ENCODE data around the gene PDCD6IP.
A peak's percentile ranks its signal among the peaks of the same experiment; 100 is the strongest.
"Not testable (repeated sequence)": the region's sequence is repeated elsewhere in the genome, so short reads cannot be mapped to it uniquely, and the experiment has no call there.

Gene PDCD6IP, protein sequence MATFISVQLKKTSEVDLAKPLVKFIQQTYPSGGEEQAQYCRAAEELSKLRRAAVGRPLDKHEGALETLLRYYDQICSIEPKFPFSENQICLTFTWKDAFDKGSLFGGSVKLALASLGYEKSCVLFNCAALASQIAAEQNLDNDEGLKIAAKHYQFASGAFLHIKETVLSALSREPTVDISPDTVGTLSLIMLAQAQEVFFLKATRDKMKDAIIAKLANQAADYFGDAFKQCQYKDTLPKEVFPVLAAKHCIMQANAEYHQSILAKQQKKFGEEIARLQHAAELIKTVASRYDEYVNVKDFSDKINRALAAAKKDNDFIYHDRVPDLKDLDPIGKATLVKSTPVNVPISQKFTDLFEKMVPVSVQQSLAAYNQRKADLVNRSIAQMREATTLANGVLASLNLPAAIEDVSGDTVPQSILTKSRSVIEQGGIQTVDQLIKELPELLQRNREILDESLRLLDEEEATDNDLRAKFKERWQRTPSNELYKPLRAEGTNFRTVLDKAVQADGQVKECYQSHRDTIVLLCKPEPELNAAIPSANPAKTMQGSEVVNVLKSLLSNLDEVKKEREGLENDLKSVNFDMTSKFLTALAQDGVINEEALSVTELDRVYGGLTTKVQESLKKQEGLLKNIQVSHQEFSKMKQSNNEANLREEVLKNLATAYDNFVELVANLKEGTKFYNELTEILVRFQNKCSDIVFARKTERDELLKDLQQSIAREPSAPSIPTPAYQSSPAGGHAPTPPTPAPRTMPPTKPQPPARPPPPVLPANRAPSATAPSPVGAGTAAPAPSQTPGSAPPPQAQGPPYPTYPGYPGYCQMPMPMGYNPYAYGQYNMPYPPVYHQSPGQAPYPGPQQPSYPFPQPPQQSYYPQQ

DNA sequence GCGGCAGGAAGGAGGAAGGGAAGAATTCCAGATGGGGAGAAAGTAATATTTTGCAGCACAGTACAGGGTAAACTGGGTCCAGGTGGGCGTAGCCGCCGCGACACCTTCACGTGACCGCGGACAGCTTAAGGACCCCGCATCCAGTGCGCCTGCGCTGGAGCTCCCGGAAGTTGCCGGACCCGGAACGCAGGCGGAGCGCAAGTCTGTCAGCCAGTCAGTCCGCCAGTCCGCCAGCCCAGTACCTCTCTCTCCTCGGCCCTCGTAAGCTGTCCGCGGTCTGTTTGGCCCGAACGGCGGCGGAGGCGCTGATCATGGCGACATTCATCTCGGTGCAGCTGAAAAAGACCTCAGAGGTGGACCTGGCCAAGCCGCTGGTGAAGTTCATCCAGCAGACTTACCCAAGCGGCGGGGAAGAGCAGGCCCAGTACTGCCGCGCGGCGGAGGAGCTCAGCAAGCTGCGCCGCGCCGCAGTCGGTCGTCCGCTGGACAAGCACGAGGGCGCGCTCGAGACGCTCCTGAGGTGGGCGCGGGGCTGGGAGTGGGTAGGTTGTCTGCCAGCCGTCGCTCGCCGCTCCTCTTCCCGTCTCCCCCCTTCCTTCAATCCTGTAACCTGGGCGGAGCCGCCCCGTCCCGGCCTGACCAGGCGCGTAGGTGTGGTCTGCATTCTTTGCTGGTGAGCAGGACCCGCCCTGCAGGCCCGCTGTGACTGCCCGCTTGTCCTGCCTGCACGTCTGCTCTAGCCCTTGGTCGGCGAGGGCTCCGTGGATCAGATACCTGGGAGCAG lies at the start of gene PDCD6IP:
PDCD6IP (plus strand) TSS at position 213 of the 784 bp plus-strand sequence; CDS start at position 312, 99 bp downstream.
- peak; percentile 66 to 79 for DNase-seq (ENCODE audit: low read depth in 2 of 2, low spot score in 1 of 2)

DNA sequence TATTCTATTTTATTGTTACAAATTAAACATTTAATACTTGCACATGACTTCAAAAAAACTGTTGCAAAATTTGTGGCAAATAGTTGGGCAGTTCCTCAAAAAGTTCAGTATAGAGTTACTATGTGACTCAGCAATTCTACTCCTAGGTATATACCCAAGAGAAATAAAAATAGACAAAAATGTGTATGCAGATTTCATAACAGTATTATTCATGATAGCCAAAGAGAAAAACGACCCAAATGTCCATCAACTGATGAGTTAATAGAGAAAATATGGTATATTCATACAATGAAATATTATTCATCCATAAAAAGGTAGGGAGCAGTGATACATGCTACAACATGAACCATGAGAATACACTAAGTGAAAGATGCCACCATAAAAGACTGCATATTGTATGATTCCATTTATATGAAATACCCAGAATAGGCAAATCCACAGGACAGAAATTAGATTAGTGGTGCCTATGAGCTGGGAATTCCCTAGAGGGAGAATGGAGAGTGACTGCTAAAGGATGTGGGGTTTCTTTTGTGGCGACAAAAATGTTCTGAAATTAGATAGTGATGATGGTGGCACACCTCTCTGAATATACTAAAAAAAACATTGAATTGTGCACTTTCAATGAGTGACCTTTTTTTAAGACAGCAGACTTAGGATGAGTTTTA lies 48.8 kb upstream of the PDCD6IP start:
- DNase-seq (ENCODE audit: low read depth in 2 of 2, low spot score in 1 of 2): no peak

DNA sequence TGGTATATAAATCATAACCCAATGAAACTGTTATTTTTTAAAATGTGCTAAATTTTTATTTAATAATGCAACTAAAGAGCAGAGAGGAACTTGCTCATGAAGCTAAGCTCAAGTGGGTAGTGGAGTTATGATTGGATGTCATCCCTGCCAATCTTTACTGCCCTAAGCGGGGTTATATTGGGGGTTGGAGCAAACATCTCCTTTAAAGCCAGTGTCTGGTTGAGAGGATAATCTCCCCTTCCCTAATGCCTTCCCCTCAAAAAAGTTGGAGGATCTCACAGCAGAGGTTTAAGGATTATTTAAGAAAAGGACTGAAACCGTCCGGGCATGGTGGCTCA lies 48.2 kb upstream of the PDCD6IP start:
- DNase-seq (ENCODE audit: low read depth in 2 of 2, low spot score in 1 of 2): no peak

DNA sequence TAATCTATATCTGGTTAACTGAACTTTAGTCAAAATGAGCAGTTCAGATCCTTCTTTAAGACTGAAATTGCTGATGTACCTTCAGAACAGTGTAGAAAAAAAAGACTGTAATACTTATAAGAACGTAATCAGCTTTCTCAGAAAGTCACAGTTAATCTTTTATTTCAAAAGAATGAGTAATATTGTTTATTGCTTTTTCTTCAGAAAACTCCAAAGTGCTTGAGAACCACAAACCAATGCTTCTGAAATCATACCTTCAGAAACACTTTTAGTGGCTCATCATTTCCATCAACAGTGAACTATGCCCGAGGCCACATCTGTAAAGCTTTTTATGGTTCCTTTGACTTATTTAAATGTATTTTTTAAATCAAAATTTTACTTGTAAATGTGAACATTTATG lies 47.1 kb upstream of the PDCD6IP start:
- no peak for DNase-seq (ENCODE audit: low read depth in 2 of 2, low spot score in 1 of 2)

DNA sequence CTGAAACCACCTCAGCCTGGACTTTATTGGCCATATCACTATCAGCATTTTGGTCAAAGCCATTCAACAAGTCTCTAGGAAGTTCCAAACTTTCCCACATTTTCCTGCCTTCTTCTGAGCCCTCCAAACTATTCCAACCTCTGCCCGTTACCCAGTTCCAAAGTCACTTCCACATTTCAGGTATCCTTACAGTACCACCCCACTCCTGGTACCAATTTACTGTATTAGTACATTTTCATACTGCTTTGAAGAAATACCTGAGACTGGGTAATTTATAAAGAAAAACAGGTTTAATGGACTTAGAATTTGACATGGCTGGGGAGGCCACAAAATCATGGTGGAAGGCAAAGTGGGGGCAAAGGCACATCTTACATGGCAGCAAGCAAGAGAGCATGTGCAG lies 44.0 kb upstream of the PDCD6IP start:
- DNase-seq (ENCODE audit: low read depth in 2 of 2, low spot score in 1 of 2): not testable (repeated sequence)

DNA sequence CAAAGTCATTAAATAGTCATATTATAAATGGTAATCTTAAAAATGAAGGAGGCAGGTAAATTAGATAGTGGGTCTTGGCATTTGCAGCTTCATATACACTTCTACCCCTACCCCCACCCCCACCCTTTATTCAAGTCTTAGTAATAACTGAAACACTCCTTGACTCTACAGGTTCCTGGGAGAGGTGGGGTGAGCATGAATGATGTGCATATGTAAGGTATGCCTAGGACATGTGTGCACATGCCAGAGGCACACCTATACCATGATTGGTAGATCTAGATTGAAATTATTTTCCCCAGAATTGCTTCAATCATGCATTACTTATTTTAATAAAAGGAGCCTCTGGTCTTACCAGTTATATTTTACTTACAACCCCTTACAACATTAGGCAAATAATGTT lies 40.1 kb upstream of the PDCD6IP start:
- DNase-seq (ENCODE audit: low read depth in 2 of 2, low spot score in 1 of 2): no peak

DNA sequence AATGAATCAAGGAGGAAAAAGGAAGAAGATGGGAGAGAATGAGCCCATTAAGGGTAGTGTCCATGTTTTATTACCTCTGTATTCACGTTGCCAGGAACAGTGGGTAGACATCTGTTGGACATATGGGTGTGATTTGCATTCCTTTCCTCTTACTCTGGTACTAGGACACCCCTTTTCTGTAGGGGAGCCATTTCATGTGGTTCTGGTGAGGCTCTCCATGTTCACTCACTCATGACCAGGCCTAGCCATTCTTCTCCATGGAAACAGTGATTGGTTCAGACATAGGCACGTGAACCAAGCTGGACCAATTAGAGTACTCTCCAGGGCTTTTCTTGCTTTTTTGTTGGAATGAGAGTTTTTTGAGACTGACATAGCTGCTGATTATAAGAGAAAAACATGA lies 39.6 kb upstream of the PDCD6IP start:
- DNase-seq (ENCODE audit: low read depth in 2 of 2, low spot score in 1 of 2): no peak

DNA sequence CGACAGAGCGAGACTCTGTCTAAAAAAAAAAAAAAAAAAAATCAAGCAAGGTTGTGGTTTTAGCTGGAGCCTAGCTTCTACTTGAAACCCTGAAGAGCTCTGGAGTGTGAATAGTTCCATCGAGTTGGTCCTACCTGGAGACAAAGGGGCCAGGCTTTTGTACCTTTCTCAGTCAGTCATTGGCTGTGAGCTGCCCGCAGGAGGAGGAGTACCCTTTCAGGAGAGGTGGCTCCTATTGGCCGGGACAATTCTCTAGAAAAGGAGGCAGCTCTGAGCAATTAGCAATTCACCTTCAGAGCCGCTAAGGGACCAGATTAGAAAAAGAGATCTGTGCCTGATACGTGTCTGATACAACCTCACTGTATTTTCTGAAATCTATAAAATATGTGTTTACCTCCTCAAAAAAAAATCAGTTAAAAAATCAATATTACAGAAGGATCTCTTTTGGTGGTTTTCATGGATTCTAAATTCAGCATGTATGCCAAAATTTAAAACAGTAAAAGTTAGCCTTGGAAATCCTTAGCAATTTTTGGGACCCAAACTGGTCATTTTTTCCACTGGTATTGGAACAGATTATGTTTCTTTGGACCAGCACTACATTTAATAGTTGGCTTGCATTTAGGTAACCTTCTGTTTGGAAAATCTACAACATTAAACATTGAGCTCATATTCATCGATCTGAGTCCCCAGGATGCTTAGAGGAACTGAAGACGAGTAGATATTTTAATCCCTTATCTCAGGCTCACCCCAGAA lies 29.7 kb upstream of the PDCD6IP start:
- no peak for DNase-seq (ENCODE audit: low read depth in 2 of 2, low spot score in 1 of 2)

DNA sequence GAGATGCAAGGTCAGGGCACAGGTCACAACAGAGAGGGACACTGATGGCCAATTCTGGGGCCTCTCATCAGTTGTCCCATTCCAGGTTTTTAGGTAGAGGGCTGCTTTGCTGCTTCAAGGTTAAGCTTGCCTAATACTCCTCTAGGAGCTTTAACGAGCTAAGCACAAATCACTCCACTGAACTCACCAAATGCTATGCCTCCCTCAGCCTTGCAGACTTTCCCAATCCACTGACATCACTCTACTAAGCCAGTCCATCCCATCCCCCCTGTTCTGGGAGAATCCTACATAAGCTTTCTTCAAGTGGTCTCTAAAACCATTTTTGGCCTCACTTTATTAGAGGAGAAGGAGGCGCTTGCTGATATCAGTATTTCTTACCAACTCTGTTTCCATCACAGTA lies 24.8 kb upstream of the PDCD6IP start:
- DNase-seq (ENCODE audit: low read depth in 2 of 2, low spot score in 1 of 2): no peak

DNA sequence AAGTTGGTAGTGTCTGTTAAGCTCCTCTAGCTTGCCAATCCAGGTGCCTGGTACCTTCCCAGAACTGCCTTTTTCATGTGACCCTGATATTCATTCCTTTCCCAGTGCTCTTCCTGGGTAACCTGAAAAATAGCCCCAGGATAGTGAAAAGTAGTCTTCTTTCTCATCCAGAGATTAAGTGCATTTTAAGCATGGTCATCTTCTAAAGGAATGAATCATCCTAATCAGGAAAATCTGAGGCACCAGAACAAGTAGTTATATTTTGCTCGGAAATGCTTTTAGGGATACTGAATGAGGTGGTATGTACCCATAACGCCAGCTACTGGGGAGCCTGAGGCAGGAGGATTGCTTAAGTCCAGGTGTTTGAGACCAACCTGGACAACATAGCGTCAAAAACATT lies 23.1 kb upstream of the PDCD6IP start:
- no peak for DNase-seq (ENCODE audit: low read depth in 2 of 2, low spot score in 1 of 2)

DNA sequence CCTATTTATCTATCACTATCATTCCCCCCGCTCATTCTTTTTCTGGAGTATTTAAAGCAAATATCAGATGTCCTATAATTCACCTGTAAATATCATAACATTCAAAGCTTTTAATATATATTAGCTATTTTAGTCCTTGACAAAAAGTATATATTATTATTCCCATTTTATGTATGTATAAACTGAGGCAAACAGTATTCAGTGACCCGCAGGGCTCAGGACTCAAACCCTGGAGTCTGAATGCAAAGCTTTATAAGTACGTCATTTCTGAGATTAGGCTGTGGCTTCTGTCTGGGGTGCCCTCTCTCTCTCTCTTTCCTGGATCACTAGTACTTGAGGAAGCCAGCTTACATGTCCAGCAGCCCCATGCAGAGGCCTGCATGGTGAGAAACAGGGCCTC lies 20.4 kb upstream of the PDCD6IP start:
- no peak for DNase-seq (ENCODE audit: low read depth in 2 of 2, low spot score in 1 of 2)

DNA sequence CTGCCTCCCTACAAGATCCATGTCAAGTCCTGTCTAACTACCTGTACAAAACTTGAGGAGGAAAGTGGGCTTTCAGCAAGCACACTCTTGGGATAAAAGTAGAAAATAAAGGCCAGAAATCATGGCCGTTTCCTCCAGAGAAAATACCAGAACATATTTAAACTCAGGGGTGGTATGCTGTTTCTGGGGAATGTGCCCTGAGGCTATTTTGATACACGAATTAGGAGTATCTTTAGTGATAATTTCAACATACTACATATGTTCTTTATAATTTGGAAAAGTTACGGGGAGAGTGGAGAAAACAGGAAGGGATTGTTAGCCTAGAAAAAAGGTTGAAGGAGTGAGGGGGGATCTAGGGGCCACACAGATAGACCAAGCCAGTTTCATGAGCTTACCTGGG lies 18.7 kb upstream of the PDCD6IP start:
- DNase-seq (ENCODE audit: low read depth in 2 of 2, low spot score in 1 of 2): no peak

DNA sequence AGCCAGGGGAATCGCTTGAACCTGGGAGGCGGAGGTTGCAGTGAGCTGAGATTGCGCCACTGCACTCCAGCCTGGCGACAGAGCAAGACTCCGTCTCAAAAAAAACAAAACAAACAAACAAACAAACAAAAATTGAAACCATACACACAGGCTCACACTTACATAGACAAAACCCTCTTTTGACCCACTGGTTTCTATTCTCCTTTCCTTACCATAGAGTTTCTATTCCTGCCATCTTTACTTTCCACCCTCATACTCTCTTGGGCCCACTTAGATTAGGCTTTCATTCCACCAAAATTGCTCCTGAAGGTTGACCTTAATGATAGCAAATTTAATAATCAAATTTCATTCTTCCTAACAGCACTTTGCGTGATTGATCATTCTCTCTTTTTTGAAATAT lies 17.0 kb upstream of the PDCD6IP start:
- DNase-seq (ENCODE audit: low read depth in 2 of 2, low spot score in 1 of 2): not testable (repeated sequence)

DNA sequence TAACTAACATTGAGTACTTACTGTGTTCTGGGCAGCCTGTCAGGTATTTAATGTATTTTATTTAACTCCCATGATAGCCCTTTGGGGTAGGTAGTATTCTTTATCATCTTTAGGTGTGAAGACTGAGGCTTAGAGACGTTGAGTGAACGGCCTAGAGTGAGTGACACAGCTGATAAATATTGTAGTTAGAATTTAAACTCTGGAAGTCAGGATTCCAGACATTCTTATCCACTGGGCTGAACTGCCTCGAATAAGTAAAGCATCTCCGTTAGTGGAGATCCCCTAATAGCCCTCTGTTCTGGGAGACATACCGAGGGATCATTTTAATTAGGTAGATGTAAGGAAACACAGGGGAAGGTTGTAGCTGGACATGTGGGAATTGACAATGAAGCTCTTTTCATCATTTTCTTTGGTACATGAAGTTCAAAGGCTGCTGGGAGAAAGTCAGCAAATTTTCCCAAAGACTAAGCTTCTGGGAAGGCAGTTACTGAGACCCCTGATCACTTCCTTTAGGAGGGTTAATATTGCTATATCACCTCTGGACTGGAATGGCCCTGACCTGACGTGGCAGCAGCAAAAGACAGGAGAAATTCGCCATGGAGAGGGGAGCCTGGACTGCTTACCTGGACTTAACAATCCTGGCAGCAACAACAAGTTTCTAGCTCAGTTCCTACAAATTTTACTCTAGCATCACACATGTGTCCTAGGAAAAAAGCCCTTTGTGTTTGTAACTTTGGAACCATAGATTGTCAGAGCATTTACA lies 11.7 kb upstream of the PDCD6IP start:
- no peak for DNase-seq (ENCODE audit: low read depth in 2 of 2, low spot score in 1 of 2)

DNA sequence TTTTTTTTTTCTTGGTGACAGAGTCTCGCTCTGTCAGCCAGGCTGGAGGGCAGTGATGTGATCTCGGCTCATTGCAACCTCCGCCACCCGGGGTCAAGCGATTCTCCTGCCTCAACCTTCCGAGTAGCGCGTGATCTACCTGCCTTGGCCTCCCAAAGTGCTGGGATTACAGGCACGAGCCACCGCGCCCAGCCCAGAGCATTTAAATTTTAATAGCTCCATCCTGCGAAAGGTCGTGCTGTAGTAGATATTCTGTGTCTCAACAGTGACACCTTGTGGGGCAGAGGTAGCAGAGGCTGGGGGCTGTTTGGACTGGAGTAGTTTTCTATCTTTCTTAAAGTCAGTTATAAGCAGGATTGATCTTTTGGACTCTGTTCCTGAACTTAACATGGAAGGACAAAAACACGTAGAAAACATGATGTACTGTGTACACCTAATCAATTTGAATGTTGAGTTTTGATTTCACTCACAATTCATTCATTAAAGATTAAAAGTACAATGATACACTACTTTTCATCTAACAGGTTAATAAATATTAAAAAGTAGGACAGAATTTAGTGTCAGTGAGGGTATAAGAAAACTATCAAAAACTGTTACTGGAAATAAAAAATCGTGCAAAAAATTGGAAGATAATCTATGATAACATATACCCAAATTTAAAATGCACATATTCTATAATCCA lies 11.0 kb upstream of the PDCD6IP start:
- DNase-seq (ENCODE audit: low read depth in 2 of 2, low spot score in 1 of 2): peak; percentile 23 to 40

DNA sequence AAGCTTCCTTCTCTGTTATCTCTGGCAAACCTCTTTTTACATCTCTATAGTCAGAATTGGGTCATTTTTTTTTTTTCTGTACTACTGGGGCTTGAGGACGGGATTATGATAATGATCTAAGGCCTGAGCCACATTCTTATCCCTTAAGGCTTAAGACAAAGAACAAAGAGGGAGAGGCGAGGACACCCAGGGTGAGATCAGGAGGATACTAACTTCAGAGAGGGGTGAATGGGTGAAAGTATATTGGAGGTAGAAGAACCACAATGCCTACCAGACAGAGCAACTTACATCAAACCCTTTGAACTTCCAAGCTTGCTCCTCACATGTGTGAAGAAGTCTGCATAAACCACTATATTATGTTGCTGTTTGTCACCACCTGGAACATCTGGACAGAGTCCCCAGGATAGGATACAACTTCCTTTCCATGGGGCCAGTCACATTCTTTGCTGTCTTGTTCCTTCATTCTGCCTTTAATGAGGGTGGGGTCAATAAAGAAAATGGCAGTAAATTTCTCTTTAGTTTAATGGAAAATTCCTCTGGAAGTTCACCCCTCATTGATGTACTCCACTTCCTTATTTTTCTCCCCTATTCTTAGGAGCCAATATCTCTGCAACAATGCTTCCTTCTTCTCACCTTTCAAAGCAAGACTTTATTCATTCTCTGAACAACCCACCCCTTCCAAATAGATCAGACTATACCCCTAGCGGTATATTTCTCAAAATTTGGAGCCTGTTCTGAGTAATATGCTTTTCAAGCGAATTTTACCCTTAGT lies 9.1 kb upstream of the PDCD6IP start:
- DNase-seq (ENCODE audit: low read depth in 2 of 2, low spot score in 1 of 2): no peak

DNA sequence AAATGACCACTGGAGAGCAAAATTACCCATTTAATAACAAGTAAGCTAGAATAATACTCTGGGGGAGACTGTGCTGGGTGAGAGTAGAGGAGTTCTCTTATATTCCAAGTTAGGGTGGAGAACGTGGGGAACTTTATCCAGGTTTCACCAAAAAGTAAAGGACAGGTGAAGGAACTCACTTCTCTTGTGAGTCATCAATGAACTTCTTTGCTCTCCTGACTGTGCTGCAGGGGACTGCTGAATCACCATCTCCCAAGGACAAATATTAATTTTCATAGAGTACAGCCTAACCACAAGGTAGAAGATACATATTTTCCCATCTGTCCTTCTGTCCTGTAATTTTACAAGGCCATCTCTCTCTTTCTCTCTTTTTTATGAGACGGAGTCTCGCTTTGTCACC lies 8.3 kb upstream of the PDCD6IP start:
- no peak for DNase-seq (ENCODE audit: low read depth in 2 of 2, low spot score in 1 of 2)

DNA sequence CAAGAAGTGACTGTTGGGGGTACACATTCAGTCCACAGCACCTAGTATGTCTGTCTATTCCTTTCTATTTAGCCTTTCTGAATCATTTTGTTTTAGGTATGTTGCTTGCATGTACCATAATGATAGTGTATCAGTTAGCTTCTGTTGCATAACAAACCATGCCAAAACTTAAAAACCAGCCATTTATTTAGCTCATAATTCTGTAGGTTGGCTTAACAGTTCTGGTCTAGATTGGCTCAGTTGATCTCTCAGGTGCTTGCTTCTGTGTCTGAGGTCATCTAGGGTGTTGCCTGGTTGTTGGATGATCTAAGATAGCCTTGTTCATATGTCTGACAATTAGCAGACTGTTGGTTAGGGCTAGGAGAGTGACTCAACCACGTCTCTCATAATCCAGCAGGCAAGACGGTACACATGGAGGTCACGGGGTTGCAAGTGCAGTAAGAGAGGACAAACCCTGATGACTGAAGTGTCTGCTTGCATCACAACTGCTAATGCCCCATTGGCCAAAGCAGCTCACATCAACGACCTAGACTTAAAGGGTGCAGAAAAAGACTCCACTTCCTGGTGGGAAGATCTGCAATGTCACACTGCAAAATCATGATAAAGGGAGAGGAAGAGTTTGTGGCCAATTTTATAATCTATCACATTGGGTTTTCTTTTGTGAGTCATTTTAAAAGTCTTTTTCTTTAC lies 6.8 kb upstream of the PDCD6IP start:
- DNase-seq (ENCODE audit: low read depth in 2 of 2, low spot score in 1 of 2): no peak
